Measurements from ENCODE around the gene ZMYND8. TPM values are rescaled to one million over a fixed set of nuclear protein-coding genes. Genes with fewer than 3 reads are reported as not detected.
A peak's percentile ranks its signal among the peaks of the same experiment; 100 is the strongest.
"Not testable (repeated sequence)": the region's sequence is repeated elsewhere in the genome, so short reads cannot be mapped to it uniquely, and the experiment has no call there.

ZMYND8 gene
- total RNA-seq, 4 donors from 2014 or later = 44.6 to 78.6 (median 65.8) TPM

DNA sequence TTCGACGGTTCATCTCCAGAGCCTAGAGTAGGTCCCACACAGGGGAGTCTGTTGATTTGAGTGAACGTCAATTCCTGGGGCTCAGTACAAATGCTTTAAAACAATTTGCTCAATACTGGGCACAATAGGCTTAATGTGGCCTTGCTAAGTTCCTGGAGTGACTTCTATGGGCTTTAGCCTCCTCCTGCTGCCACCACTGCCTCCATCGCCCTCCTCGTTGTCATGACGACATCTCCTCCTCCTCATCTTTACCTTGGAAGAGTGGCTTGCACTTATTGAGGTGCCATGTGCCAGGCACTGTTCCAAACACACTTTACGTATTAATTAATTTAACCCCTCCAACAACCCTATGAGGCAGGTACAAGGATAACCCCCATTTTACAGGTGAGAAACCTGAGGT lies 11.8 kb upstream of the ZMYND8 start:
- intact Hi-C loops (cut with DNase I) = no loop called here
- H3K4me3 ChIP-seq = no peak overlapping the region
- no peaks in the 10 kb centered on the region for H3K36me3 ChIP-seq
- no peak for TF ChIP-seq POLR2A (IDR thresholded peaks at IDR 0.05; ENCODE audit: low read depth)
- TF ChIP-seq EP300 (IDR thresholded peaks at IDR 0.05) = no peak
- no peak for TF ChIP-seq POLR2AphosphoS5 (IDR thresholded peaks at IDR 0.05)
- H3K4me1 ChIP-seq = peaks cover 8 to 13% (median 10%) of the 10 kb centered on the region in 4 donors
- no peak for DNase-seq (ENCODE audit: extremely low spot score)
- H3K27me3 ChIP-seq = no peaks in the 10 kb centered on the region
- H3K9me3 ChIP-seq = no peaks in the 10 kb centered on the region
- 88% methylated on average over 7 of the region's 7 CpGs for WGBS
- no peak overlapping the region for H3K27ac ChIP-seq (replicated peaks in 1 of 4)

DNA sequence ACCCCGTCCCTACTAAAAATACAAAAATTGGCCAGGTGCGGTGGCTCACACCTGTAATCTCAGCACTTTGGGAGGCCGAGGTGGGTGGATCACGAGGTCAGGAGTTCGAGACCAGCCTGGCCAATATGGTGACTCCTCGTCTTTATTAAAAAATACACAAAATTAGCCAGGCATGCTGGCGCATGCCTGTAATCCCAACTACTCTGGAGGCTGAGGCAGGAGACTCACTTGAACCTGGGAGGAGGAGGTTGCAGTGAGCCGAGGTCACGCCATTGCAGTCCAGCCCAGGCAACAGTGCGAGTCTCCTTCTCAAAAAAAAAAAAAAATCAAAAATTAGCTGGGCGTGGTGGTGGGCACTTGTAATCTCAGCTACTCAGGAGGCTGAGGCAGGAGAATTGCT lies 9.8 kb upstream of the ZMYND8 start:
- H3K4me1 ChIP-seq = peaks cover 10 to 17% (median 12%) of the 10 kb centered on the region in 4 donors
- H3K36me3 ChIP-seq; intact Hi-C loops (cut with DNase I); H3K27ac ChIP-seq (replicated peaks in 1 of 4); H3K27me3 ChIP-seq; H3K9me3 ChIP-seq; DNase-seq (ENCODE audit: extremely low spot score); H3K4me3 ChIP-seq: not testable (repeated sequence)
- WGBS = 92% methylated on average over 11 of the region's 11 CpGs

DNA sequence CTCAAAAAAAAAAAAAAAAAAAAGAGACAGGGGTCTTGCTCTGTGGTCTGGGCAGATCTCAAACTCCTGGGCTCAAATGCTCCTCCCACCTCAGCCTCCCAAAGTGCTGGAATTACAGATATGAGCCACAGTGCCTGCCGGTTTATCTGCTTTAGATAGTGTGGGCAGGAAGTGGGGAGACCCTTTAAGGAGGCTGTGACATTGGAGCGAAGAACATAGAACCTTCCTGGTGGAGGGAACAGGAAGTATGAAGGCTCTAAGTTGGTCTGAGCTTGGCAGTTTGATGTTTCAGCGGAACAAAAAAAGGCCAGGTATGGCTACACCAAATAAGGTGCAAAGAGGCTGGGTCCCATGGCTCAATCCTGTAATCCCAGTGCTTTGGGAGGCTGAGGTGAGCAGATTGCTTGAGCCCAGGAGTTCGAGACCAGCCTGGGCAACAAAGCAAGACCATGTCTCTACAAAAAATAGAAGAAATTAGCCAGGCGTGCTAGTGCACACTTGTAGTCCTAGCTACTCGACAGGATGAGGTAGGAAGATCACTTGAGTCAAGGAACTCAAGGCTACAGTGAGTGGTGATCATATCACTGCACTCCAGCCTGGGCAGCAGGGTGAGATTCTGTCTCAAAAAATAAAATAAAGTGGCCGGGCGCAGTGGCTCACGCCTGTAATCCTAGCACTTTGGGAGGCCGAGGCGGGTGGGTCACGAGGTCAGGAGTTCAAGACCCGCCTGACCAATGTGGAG lies 8.7 kb upstream of the ZMYND8 start:
- Histone ChIP-seq H3K4me3 (no peak overlapping the region), H3K4me1 (peaks cover 21 to 28% (median 23%) of the 10 kb centered on the region in 4 donors), H3K9me3 (no peaks in the 10 kb centered on the region), H3K27me3 (no peaks in the 10 kb centered on the region), H3K27ac (replicated peaks in 1 of 4) (no peak overlapping the region), H3K36me3 (no peaks in the 10 kb centered on the region)
- intact Hi-C loops (cut with DNase I) = no loop called here
- no peak for DNase-seq (ENCODE audit: extremely low spot score)
- no peak for TF ChIP-seq POLR2AphosphoS5 (IDR thresholded peaks at IDR 0.05)
- TF ChIP-seq POLR2A (IDR thresholded peaks at IDR 0.05; ENCODE audit: low read depth) = no peak
- TF ChIP-seq EP300 (IDR thresholded peaks at IDR 0.05) = no peak
- TF ChIP-seq, protein P1, sequence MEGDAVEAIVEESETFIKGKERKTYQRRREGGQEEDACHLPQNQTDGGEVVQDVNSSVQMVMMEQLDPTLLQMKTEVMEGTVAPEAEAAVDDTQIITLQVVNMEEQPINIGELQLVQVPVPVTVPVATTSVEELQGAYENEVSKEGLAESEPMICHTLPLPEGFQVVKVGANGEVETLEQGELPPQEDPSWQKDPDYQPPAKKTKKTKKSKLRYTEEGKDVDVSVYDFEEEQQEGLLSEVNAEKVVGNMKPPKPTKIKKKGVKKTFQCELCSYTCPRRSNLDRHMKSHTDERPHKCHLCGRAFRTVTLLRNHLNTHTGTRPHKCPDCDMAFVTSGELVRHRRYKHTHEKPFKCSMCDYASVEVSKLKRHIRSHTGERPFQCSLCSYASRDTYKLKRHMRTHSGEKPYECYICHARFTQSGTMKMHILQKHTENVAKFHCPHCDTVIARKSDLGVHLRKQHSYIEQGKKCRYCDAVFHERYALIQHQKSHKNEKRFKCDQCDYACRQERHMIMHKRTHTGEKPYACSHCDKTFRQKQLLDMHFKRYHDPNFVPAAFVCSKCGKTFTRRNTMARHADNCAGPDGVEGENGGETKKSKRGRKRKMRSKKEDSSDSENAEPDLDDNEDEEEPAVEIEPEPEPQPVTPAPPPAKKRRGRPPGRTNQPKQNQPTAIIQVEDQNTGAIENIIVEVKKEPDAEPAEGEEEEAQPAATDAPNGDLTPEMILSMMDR (IDR thresholded peaks at IDR 0.05) = no peak
- 85% methylated on average over 13 of the region's 13 CpGs for WGBS

DNA sequence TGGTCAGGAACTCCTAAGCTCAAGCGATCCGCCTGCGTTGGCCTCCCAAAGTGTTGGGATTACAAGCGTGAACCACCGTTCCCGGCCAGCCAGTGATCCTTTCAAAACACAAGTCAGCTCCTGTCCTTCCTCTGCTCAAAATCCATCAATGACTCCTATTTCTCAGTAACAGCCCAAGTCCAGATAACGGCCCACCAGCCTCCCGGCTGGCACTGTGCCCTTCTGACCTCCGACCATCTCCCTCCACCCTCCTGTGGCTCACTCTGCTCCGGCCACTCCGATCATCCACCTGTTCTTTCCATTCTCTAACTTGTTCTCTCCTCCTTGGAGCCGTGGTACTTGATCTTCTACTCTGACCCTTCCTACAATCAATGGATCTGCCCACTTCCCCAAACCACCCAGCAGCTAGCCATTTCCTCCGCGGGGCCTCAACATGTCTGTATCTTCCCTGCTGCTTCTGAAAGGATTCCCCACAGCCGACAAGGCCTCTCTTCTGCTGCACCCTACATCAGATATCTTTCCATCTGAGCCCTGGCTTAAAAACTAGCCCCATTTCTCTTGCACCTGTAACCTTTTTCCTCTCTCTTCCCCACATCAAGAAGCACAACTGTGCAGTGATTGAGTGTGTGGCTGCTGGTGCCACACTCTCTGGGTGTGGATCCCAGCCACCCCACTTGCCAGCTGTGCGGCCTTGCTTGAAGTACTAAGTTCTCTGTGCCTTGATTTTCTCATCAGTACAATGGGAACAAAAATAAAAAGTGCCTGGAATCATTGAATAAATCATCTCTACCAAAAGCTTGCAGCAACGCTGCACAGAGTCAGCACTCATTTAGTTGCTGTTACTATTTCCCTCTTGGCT lies 6.1 kb upstream of the ZMYND8 start:
- no peak for DNase-seq (ENCODE audit: extremely low spot score)

DNA sequence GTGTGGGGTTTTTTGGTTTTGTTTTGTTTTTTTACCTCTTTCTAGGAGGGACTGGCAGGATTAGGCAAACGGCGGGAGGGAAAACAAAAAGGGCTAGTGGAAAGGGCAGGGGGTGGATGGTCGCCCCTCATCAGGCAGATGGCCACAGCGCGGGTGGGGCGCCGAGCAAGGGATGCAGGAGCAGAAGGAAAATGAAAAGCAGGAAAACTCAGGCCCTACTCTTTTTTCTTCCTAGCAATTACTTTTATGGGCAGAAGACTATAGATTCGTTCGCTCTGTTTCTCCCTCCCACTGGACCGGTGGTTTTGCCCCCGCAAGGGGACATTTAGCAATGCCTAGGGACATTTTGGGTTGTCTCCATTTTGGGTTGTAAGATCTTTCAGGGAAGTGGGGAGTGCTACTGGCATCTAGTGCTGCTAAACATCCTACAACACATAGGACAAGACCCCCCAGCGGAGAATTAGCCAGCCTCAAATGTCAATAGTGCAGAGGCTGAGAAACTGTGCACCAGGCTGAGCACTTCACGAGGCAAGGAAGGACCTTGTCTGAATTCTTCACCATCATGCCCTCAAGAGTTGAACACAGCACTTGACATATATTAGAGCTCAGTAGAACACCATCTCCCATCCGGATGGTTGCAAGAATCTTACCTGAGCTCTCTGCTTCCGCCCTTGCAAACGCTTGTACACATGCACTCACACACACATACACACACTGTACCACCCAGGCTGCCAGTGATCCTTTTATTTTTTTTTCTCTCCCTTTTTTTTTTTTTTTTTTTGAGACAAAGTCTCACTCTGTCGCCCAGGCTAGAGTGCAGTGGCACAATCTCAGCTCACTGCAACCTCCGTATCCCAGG lies 4.8 kb upstream of the ZMYND8 start:
- H3K36me3 ChIP-seq = no peaks in the 10 kb centered on the region
- H3K27ac ChIP-seq (replicated peaks in 1 of 4) = peak overlapping the region; percentile 97 to 100 (median 98)
- intact Hi-C loops (cut with DNase I) = no loop called here
- peaks cover 60 to 67% (median 62%) of the 10 kb centered on the region in 4 donors for H3K4me1 ChIP-seq
- H3K9me3 ChIP-seq = no peaks in the 10 kb centered on the region
- DNase-seq (ENCODE audit: extremely low spot score) = no peak
- TF ChIP-seq EP300 (IDR thresholded peaks at IDR 0.05) = no peak
- no peak for TF ChIP-seq POLR2A (IDR thresholded peaks at IDR 0.05; ENCODE audit: low read depth)
- no peak for TF ChIP-seq POLR2AphosphoS5 (IDR thresholded peaks at IDR 0.05)
- TF ChIP-seq, protein P1 (IDR thresholded peaks at IDR 0.05) = no peak
- no peaks in the 10 kb centered on the region for H3K27me3 ChIP-seq
- 66% methylated on average over 17 of the region's 18 CpGs for WGBS
- peak overlapping the region; percentile 18 to 33 (median 26) for H3K4me3 ChIP-seq

More for the DNA sequence above, 6.1 kb upstream of the ZMYND8 start:
- Histone ChIP-seq H3K27me3 (no peaks in the 10 kb centered on the region), H3K4me1 (peaks cover 47 to 54% (median 49%) of the 10 kb centered on the region in 4 donors), H3K27ac (replicated peaks in 1 of 4) (peak overlapping the region; percentile 97 to 100 (median 98)), H3K36me3 (no peaks in the 10 kb centered on the region), H3K4me3 (no peak overlapping the region), H3K9me3 (no peaks in the 10 kb centered on the region)
- 87% methylated on average over 17 of the region's 17 CpGs for WGBS
- TF ChIP-seq POLR2AphosphoS5 (IDR thresholded peaks at IDR 0.05) (no peak), EP300 (IDR thresholded peaks at IDR 0.05) (no peak), POLR2A (IDR thresholded peaks at IDR 0.05; ENCODE audit: low read depth) (no peak)
- TF ChIP-seq, protein P1 (IDR thresholded peaks at IDR 0.05) = no peak
- intact Hi-C loops (cut with DNase I) = no loop called here
